Middle frontal gyrus (tissue), 1 donor: Measurements from ENCODE around the gene AOPEP.

Source experiments
- DNase-seq: peaks from one replicate; pipeline ENCODE4 v3.0.0-alpha.2; 2015; ENCODE audit warnings: low spot score; ENCODE audit errors: extremely low spot score

AOPEP gene

DNA sequence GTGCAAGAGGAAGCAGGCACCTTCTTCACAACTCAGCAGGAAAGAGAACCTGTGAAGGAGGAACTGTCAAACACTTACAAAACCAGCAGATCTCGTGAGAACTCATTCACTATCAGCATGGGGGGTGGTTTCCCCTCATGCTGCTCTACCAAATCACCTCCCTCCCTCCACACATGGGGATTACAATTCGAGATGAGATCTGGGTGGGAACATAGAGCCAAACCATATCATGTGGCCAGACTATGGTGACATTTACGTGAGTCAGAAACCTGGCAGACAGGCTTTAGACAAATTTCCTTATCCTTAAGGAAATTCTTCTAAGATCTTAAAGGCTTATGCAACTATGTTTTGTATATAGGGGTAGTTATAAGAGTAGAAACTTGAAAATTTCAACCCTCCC, 8.7 kb upstream of the AOPEP start:
- DNase-seq = no peak

- no peak for DNase-seq
Measured at GRCh38 chr9:94718936-94719335, 7.6 kb upstream of the AOPEP start.

- DNase-seq = no peak
Measured at GRCh38 chr9:94719878-94720277, 6.6 kb upstream of the AOPEP start.

- DNase-seq = no peak
Measured at GRCh38 chr9:94720846-94721549, 5.5 kb upstream of the AOPEP start.

DNA sequence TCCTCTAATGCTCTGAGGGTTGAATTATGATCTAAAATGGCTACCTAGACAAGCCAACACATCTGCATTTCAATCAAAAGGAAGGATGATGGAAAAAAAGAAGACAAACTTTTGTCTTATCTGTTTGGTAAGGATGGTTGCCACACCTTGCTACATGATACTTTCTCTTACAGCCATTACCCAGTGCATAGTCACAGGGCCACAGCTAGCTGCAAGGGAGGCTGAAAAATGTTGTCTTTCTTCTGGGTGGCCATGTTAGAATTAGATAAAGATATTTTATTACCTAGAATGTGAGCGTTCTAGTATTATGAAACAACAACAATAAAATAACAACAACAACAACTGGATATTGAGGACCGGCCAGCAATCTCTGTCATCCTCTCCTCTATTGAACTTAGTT, 4.7 kb upstream of the AOPEP start:
- DNase-seq = no peak

- no peak for DNase-seq
Measured at GRCh38 chr9:94725293-94725692, 1.2 kb upstream of the AOPEP start.

GRCh38 chr9:94728719-94729118, 2.2 kb downstream of the AOPEP start:
- DNase-seq = no peak

GRCh38 chr9:94729199-94729598, 2.7 kb downstream of the AOPEP start:
- no peak for DNase-seq

GRCh38 chr9:94734054-94734754, 7.7 kb downstream of the AOPEP start:
- no peak for DNase-seq

- no peak for DNase-seq
Measured at GRCh38 chr9:94736759-94737158, 10.3 kb downstream of the AOPEP start.

- no peak for DNase-seq
Measured at GRCh38 chr9:94740145-94740840, 13.8 kb downstream of the AOPEP start.

GRCh38 chr9:94741866-94742265, 15.4 kb downstream of the AOPEP start:
- DNase-seq = no peak

DNA sequence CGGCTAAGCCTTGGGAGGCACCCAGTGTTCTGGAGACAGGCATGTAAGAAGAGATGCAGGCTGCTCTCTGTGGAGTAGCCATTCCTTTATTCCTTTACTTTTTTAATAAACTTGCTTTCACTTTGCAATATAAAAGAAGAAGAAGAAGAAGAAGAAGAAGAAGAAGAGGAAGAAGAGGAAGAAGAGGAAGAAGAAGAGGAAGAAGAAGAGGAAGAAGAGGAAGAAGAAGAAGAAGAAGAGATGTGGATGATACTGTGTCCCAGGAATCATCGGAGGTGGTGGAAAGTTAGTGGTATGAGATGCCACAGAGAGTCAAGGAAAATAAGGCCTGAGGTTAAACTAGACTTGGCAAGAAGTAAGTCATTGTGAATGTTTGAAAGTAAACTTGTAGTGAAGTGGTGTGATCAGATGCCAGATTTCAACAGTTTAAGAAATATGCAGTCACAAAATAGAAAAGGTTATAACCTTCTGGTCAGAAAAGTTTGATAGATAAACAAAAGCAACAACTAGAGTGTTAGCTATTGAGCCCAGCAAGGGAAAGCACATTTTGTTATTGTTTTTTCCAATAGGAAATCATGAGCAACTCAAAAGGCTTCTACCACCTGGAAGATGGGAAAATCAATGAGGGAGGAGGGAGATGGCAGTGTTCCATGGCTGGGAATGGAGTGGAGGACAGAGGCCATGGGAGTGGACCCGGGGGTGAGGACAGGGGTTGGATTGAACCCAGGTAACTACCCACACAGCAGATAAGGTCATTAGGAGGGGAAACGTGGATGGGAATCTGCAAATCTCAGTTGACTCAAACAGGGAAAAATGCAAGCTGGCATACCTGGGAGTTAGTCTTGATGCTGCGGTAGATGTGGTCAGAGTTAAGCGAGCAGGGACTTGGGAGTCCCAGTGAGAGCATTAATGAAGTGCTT, 16.8 kb downstream of the AOPEP start:
- DNase-seq = no peak

GRCh38 chr9:94745806-94746540, 19.5 kb downstream of the AOPEP start:
- DNase-seq = no peak

DNA sequence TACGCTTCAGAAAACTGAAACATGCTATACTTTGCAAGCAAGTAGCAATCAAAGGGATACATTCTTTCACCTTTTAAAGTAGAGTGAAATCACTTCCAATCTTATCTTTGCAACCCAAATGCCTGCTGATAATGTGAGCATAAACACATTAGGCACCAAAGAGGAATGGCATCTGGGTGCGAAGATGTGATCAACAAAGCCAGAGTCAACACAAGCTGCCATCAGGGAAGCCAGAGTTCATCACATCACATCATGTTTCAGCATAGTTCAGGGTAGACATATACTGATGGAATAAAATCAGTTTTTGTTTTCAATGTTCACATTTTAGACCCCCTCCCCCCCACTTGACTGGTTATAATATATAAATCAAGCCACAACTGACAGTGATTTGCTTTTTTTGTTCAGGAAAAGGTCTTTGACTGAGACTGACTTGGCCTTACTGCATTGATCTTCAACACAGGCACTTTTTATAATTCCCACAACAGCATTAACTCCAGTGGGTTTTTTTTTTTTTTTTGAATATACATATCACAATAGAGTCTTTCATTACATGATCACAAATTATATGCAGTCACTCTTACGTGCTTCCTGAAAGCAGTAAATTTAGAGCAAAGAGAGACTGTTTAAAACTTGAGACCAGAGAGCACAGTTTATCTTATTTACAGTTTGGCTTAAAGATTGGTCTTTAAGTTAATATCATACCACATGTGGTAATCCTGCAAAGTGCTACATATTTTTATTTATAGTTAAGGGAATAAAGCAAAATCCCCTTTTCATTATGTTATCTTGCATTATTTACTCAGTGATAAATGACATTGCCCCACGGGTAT, 20.3 kb downstream of the AOPEP start:
- DNase-seq = no peak

DNA sequence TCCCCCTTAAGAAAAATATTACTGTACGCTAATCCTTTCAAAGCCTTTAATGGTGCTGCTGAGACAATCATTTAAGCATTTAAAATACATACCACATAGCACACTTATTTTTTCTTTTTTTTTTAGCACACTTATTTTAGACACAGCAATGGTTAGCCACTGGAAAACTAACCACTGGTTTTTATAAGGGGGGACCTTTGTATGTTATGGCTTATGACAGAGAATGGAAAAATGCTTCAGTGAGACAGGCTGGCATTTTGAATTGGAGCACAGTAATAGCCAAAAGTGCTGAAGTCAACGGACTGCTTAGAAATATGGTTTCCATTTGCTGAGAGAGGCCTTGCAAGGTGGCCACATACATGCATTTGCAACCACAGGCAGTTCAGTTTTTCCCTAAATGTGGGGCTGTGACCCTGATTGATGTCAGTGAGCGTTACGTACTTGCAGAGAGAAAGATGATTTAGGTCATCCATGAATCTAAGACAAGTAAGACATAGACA, 28.5 kb downstream of the AOPEP start:
- DNase-seq = no peak

GRCh38 chr9:94757158-94757557, 30.7 kb downstream of the AOPEP start:
- DNase-seq = no peak

DNA sequence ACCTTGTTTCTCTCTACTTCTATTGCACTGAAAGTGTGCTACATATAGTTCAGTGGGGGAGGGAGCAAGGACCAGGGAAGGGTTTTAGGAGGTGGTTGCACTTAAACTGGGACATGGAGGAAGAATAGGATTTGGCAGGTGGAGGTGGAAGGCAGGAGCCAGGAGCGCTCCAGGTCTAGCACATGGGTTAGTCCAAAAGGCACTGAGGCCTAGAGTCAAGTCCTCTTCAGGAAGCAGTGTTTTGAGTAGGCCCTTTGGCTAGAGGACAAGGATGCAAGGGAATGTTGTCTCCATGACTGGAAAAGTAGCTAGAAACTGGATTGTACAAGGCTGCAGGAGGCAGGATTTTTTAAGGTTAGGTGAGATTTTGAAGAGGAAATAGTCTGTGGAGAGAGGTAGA, 31.5 kb downstream of the AOPEP start:
- no peak for DNase-seq

DNA sequence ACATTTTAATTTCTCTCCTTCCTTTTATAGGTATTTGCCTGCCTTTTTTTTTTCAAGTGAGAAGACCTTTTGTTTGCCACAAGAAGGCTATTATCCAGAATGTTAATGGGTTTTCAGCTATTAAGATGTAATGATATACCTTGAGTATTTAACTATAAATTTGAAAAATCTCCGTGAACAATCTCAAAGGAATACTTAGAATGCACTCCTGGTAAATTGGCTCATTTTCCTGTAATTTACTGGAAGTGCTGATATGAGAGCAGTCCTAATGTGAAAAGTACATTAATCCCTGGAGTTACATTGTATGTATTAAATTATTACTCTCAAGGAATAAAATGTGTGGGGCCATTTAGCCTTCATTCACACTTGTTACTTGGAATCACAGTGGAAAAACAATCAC, 32.4 kb downstream of the AOPEP start:
- no peak for DNase-seq

DNA sequence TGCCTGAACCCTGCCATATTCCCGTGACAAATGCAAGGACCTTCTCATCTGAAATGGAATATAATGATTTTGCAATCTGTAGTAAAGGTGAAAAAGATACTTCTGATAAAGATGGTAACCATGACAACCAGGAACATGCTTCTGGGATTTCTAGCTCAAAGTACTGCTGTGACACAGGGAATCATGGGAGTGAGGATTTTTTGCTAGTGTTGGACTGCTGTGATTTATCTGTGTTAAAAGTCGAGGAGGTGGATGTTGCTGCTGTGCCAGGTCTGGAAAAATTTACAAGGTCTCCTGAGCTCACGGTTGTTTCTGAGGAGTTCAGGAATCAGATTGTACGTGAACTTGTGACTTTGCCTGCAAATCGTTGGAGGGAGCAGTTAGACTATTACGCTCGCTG, 33.5 kb downstream of the AOPEP start:
- DNase-seq = no peak
